Gastrocnemius medialis (tissue), 4 donors: ENCODE data around the gene MRGPRD.

Experiments
- CTCF ChIP-seq, 5 experiments: fragments of 450-650 bp in 3 of 5; fragments of 200-600 bp in 2 of 5; sonication (generic) in 2 of 5; IDR thresholded peaks in 4 of 5; conservative IDR thresholded peaks in 1 of 5; 1 replicate in 4 of 5; 2 replicates in 1 of 5; pipeline ENCODE4 v1.5.1; 2016 to 2019; ENCODE audit warnings: antibody characterized with exemption in 5 of 5, mild to moderate bottlenecking in 3 of 5, moderate library complexity in 3 of 5
- POLR2A ChIP-seq, 2 donors: fragments of 450-650 bp; IDR thresholded peaks; one replicate each; pipeline ENCODE4 v1.6.1; 2017; ENCODE audit warnings: antibody characterized with exemption in 2 of 2, mild to moderate bottlenecking in 2 of 2, moderate library complexity in 2 of 2

DNA sequence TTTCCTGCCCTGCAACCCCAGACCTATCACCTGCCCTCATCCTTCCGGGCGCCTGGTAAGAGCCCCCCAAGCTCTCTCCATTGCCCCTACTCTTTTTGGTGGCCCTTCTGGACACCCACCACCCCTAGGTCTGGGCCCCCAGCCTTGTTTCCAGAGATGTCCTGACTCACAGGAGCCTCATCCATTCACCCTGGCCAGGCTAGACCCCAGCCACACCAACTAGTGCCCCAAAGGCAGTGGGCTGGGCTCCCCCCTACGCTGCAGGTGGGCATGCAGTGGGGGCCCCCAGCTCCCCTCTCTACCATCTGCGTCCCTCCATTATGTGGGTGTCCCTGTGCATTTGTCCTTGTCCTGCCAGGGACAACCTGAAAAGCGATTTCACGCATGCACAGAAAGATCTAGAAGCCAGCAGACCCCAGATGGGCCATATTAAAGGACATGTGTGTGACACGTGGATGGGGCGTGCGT is 30.9 kb upstream of the MRGPRD start:
- no peak for TF ChIP-seq CTCF (IDR thresholded peaks at IDR 0.05 in 4 of 5, conservative IDR thresholded peaks at IDR 0.05 in 1 of 5)
- TF ChIP-seq POLR2A (IDR thresholded peaks at IDR 0.05), result no peak
